Astrocyte of the cerebellum (primary cell): ENCODE data around the gene NFIA.

ENCODE experiments used
- DNase-seq: peaks from one replicate; pipeline ENCODE4 v3.0.0-alpha.2; 2011; ENCODE audit warnings: low read depth
- H3K4me3 ChIP-seq: 2 replicates; pipeline ENCODE4 v1.5.1; 2011; ENCODE audit warnings: mild to moderate bottlenecking, low read depth, low read length, moderate library complexity
- in situ Hi-C: cut with HindIII; loops from 2 replicates; pipeline ENCODE4 v1.10.0; 2017; ENCODE audit warnings: low sequenced_read_pairs
- TF ChIP-seq, protein P1 (sequence below): IDR thresholded peaks from 2 replicates; pipeline ENCODE4 v1.5.1; 2012; ENCODE audit warnings: low read length, low read depth, moderate library complexity, mild to moderate bottlenecking; ENCODE audit errors: missing control alignments

Gene NFIA

DNA sequence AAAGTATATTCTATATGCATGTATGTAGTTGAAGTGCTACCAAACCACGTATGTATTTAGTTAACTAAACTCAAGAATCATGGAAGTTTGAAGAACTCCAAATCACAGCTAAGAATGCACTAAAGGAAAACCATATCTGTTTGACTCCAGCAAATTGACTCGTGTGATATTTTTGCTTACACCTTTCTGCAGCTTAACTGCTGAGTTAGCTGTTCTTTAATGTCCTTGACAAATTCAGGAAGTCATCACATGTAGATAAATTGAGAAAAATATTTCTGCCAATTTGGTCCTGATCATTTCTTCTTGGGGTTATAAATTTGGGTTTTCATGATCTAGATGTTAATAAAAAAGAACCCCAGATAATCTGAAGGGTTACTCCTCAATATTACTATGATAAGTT, 83.0 kb downstream of the NFIA start:
- no peak overlapping the region for H3K4me3 ChIP-seq
- TF ChIP-seq, protein P1, sequence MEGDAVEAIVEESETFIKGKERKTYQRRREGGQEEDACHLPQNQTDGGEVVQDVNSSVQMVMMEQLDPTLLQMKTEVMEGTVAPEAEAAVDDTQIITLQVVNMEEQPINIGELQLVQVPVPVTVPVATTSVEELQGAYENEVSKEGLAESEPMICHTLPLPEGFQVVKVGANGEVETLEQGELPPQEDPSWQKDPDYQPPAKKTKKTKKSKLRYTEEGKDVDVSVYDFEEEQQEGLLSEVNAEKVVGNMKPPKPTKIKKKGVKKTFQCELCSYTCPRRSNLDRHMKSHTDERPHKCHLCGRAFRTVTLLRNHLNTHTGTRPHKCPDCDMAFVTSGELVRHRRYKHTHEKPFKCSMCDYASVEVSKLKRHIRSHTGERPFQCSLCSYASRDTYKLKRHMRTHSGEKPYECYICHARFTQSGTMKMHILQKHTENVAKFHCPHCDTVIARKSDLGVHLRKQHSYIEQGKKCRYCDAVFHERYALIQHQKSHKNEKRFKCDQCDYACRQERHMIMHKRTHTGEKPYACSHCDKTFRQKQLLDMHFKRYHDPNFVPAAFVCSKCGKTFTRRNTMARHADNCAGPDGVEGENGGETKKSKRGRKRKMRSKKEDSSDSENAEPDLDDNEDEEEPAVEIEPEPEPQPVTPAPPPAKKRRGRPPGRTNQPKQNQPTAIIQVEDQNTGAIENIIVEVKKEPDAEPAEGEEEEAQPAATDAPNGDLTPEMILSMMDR, result no peak
- no peak for DNase-seq
- in situ Hi-C loops, result no loop called here

DNA sequence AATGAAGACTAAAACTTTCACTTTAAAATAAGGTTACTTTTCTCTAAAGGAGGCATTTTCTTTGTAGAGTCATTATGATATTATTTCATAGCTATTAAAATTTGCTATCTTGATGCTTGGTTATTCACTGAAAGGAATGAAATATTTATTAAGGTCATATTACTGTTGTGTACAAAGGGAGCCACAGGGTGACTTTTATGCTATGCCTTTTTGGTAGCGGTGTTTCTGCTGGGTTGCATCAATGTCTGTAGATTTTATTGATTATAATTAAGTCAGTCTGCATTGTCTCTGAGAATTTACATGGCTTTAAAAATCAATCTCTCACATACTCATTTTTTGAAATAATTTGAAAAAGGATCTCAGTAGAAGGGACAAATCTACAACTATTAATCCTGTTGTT, 84.9 kb downstream of the NFIA start:
- in situ Hi-C loops, result no loop called here
- no peak overlapping the region for H3K4me3 ChIP-seq
- no peak for DNase-seq
- TF ChIP-seq, protein P1, result no peak

DNA sequence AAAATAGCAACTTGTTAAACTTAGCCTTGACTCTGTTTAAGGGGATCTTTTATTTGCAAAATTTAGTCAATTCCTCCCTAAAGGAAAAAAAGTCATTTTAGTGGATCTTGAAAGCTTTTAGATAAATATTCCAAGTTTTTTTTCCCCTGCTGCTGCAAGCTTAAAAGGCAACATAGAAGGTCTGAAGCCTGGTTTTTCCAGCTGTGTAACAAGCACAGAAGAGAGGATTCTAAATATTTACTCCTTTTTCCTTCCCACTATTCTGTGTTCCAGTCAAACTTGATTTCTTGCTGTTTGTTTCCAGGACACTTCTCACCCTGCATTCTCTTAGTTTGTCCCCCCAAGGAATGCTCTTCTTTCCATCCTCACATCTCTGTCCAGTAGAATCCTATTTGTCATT, 86.7 kb downstream of the NFIA start:
- no peak overlapping the region for H3K4me3 ChIP-seq
- in situ Hi-C loops, result no loop called here
- TF ChIP-seq, protein P1, result no peak
- DNase-seq, result no peak

DNA sequence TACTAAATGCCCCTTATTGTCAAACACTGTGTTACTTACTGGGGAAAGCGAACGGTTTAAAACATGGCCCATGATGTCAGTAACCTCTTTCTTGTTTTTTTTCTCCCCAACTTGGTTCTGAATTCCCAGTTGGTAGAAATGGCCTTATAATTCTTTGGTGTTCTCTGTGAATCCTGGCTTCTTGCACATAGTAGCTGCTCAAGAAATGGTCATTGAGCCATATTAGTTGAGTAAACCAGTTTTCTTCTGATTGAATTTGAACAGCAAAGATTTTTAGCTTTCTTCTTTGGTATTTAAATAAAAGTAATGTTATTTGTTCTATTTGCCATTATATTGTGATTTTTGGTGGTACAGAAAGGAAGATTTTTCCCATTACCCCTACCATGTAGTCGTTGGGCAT, 87.3 kb downstream of the NFIA start:
- TF ChIP-seq, protein P1, result no peak
- no peak for DNase-seq
- no peak overlapping the region for H3K4me3 ChIP-seq
- in situ Hi-C loops, result no loop called here

DNA sequence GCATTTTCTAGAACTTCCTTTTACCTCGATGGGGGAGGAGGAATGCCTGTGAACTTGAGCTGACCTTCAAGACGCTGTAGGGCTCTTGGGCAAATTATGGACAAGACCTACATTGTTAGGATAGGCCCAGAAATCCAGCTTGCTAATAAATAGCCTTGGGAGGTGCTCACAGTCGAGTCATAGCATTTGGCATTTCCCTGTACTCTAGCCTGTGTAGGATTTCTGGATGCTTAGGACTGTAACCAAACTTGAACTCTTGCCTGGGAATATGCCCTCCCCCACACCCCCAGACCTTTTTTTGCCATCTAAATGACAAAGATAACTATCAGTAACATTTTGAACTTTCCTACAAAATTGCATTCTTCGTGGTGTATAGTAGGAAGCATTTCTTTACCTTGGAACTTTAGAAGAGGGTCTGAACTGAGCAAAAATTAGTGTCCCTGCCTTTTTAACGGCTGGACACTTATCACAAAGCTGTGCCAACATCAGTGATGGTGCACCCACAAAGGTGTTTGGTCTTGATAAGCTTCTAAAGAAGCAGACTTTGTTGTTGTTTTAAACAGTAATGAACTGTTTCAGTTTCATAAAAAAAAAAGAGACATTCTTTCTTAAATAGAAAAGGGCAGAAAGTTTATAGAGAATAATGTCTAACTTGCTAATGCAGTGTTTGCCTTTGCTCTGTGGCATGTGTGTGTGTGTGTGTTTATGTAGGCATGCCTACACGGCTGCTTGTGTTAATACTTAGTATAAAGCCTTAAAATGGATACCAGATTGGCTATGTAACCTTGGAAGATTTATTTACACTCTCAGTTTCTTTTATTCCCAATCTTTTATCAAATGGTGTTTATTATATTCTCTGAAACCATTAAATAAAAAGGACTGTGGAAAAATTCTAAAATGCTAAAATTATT, 88.2 kb downstream of the NFIA start:
- H3K4me3 ChIP-seq, result no peak overlapping the region
- no peak for DNase-seq
- TF ChIP-seq, protein P1, result no peak
- in situ Hi-C loops, result no loop called here

DNA sequence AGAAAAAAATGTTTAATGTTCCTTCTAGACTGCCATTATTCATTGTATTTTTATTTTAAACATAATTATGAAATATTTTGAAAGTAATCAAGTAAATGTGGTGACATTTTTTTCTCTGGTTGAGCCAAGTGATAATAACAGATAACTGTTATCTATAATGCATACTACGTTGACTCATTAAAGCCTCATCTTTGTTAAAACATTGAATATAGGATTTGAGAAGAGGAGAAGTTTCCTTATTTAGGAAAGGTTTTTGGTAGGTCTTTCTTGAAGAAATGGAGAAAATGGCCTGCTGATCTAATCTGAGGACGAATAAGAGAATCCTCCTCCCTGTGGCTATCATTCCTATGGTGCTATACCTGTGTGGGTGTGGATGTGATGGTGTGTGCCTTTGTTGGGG, 89.0 kb downstream of the NFIA start:
- in situ Hi-C loops, result no loop called here
- DNase-seq, result no peak
- H3K4me3 ChIP-seq, result no peak overlapping the region
- TF ChIP-seq, protein P1, result no peak
